IMR-90 (cell line): ENCODE data around the gene GPSM1. TPM values are rescaled to one million over a fixed set of nuclear protein-coding genes. Genes with fewer than 3 reads are reported as not detected.

Source experiments
- ATAC-seq: fragments of 200-7000 bp; cut with Tn5 transposase; 2 replicates; pipeline ENCODE4 v1.9.1; 2020; ENCODE audit warnings: low read depth, mild to moderate bottlenecking, moderate library complexity
- BruUV-seq: library from RNA; stranded (reverse); fragments of 400-500 nt; replicated peaks from 2 replicates; lab custom pipeline; 2021; lab: Mats Ljungman, UMichigan
- CTCF ChIA-PET: fragments of 300-600 bp; formaldehyde crosslinking; extraction: SDS; loops from one replicate; lab custom pipeline; 2021; ENCODE audit warnings: antibody characterized with exemption; lab: Yijun Ruan, JAX
- POLR2A ChIA-PET: fragments of 300-600 bp; sonication (Branson Sonifier 250); formaldehyde crosslinking; loops from one replicate; lab custom pipeline; 2022; ENCODE audit warnings: antibody characterized with exemption; ENCODE audit not compliant: unreplicated experiment; lab: Charles Lee
- DNase-seq: peaks from one replicate; pipeline ENCODE4 v3.0.0; 2013
- H2AFZ ChIP-seq: replicated peaks from 2 replicates; pipeline ENCODE3; 2013; ENCODE audit warnings: low read length, mild to moderate bottlenecking; ENCODE audit not compliant: poor library complexity
- H2AK5ac ChIP-seq: 2 replicates; pipeline ENCODE4 v1.6.1; 2013; ENCODE audit warnings: low read depth, low read length, inconsistent platforms
- H2AK9ac ChIP-seq: replicated peaks from 2 replicates; pipeline ENCODE3; 2013; ENCODE audit warnings: mild to moderate bottlenecking, low read depth, low read length, moderate library complexity; ENCODE audit not compliant: poor library complexity
- H2BK120ac ChIP-seq: 2 replicates; pipeline ENCODE4 v1.6.1; 2013; ENCODE audit warnings: low read depth, low read length, inconsistent platforms
- H2BK15ac ChIP-seq: 3 replicates; pipeline ENCODE4 v1.6.1; 2013; ENCODE audit warnings: low read depth, low read length, inconsistent platforms
- H2BK20ac ChIP-seq: 2 replicates; pipeline ENCODE4 v1.6.1; 2013; ENCODE audit warnings: low read depth, mild to moderate bottlenecking, inconsistent platforms, low read length, moderate library complexity
- H2BK5ac ChIP-seq: 2 replicates; pipeline ENCODE4 v1.6.1; 2013; ENCODE audit warnings: mild to moderate bottlenecking, low read depth, low read length, inconsistent platforms; ENCODE audit not compliant: poor library complexity, severe bottlenecking
- H3K14ac ChIP-seq: replicated peaks from 2 replicates; pipeline ENCODE4 v1.6.1; 2013; ENCODE audit warnings: low read depth, low read length, inconsistent platforms
- H3K18ac ChIP-seq: 2 replicates; pipeline ENCODE4 v1.6.1; 2013; ENCODE audit warnings: low read depth, low read length, control low read depth
- H3K23ac ChIP-seq: 2 replicates; pipeline ENCODE4 v1.6.1; 2013; ENCODE audit warnings: low read depth, low read length, inconsistent platforms
- H3K27ac ChIP-seq: 2 replicates; pipeline ENCODE4 v1.5.1; 2013; ENCODE audit warnings: mild to moderate bottlenecking, control low read depth, low read length; ENCODE audit not compliant: insufficient read depth
- H3K27me3 ChIP-seq: 2 replicates; pipeline ENCODE4 v1.6.1; 2013; ENCODE audit warnings: low read length; ENCODE audit not compliant: control insufficient read depth, insufficient read depth
- H3K36me3 ChIP-seq: 2 replicates; pipeline ENCODE4 v1.6.1; 2013; ENCODE audit warnings: low read length, mixed read lengths; ENCODE audit not compliant: control insufficient read depth, insufficient read depth
- H3K4ac ChIP-seq: 2 replicates; pipeline ENCODE4 v1.6.1; 2013; ENCODE audit warnings: low read depth, low read length, inconsistent platforms
- H3K4me1 ChIP-seq: 2 replicates; pipeline ENCODE4 v1.6.1; 2013; ENCODE audit warnings: low read length, mixed read lengths; ENCODE audit not compliant: control insufficient read depth, insufficient read depth
- H3K4me2 ChIP-seq: 2 replicates; pipeline ENCODE4 v1.6.1; 2013; ENCODE audit warnings: low read depth, mild to moderate bottlenecking, control low read depth, low read length, moderate library complexity
- H3K4me3 ChIP-seq: 2 replicates; pipeline ENCODE4 v1.5.1; 2013; ENCODE audit warnings: low read depth, mild to moderate bottlenecking, control low read depth, low read length, moderate library complexity; ENCODE audit not compliant: insufficient read depth
- H3K56ac ChIP-seq: 2 replicates; pipeline ENCODE4 v1.6.1; 2013; ENCODE audit warnings: low read length, inconsistent platforms; ENCODE audit not compliant: insufficient read depth; ENCODE audit errors: extremely low read depth
- H3K79me1 ChIP-seq, 2 experiments: 2 replicates each; pipeline ENCODE4 v1.6.1; 2013; ENCODE audit warnings: low read length in 2 of 2, inconsistent platforms in 1 of 2, low read depth in 1 of 2
- H3K9ac ChIP-seq: 2 replicates; pipeline ENCODE4 v1.6.1; 2013; ENCODE audit warnings: low read depth, low read length, control low read depth
- H3K9me1 ChIP-seq: 2 replicates; pipeline ENCODE4 v1.6.1; 2013; ENCODE audit warnings: low read length, inconsistent platforms; ENCODE audit not compliant: insufficient read depth
- H3K9me3 ChIP-seq: 2 replicates; pipeline ENCODE4 v1.6.1; 2013; ENCODE audit warnings: low read length; ENCODE audit not compliant: control insufficient read depth, insufficient read depth
- H4K20me1 ChIP-seq: 2 replicates; pipeline ENCODE4 v1.6.1; 2013; ENCODE audit warnings: low read length, inconsistent platforms; ENCODE audit not compliant: insufficient read depth
- H4K5ac ChIP-seq: 2 replicates; pipeline ENCODE4 v1.6.1; 2013; ENCODE audit warnings: mild to moderate bottlenecking, low read depth, low read length, control low read depth
- H4K8ac ChIP-seq, 2 experiments: 2 replicates each; pipeline ENCODE4 v1.6.1; 2013; ENCODE audit warnings: low read depth in 2 of 2, low read length in 2 of 2, control low read depth in 1 of 2, inconsistent platforms in 1 of 2
- H4K91ac ChIP-seq: 2 replicates; pipeline ENCODE4 v1.6.1; 2013; ENCODE audit warnings: low read depth, low read length, inconsistent platforms; ENCODE audit not compliant: insufficient read depth
- BHLHE40 ChIP-seq: fragments of 150-350 bp; IDR thresholded peaks from 2 replicates; pipeline ENCODE4 v1.6.1; 2016; ENCODE audit warnings: mild to moderate bottlenecking, low read depth, low read length
- CEBPB ChIP-seq: IDR thresholded peaks from 2 replicates; pipeline ENCODE4 v1.6.1; 2012; ENCODE audit warnings: low read depth, low read length, improper control_type of control experiment
- CHD1 ChIP-seq: IDR thresholded peaks from 2 replicates; pipeline ENCODE4 v1.6.1; 2012; ENCODE audit warnings: low read depth, low read length, improper control_type of control experiment
- FOS ChIP-seq: fragments of 150-350 bp; IDR thresholded peaks from 2 replicates; pipeline ENCODE4 v1.6.1; 2016; ENCODE audit warnings: low read depth, low read length
- MAFK ChIP-seq: IDR thresholded peaks from 2 replicates; pipeline ENCODE4 v1.6.1; 2012; ENCODE audit warnings: low read depth, low read length, improper control_type of control experiment
- MXI1 ChIP-seq: IDR thresholded peaks from 2 replicates; pipeline ENCODE4 v1.6.1; 2012; ENCODE audit warnings: low read depth, mild to moderate bottlenecking, low read length, moderate library complexity, borderline replicate concordance
- NFE2L2 ChIP-seq: fragments of 150-350 bp; IDR thresholded peaks from 2 replicates; pipeline ENCODE4 v1.6.1; 2016; ENCODE audit warnings: low read depth, mild to moderate bottlenecking, low read length
- POLR2A ChIP-seq: IDR thresholded peaks from 2 replicates; pipeline ENCODE4 v1.6.1; 2012; ENCODE audit warnings: mild to moderate bottlenecking, low read depth, low read length
- RAD21 ChIP-seq: IDR thresholded peaks from 2 replicates; pipeline ENCODE4 v1.6.1; 2012; ENCODE audit warnings: low read length, improper control_type of control experiment
- RCOR1 ChIP-seq: IDR thresholded peaks from 2 replicates; pipeline ENCODE4 v1.6.1; 2012; ENCODE audit warnings: mild to moderate bottlenecking, low read length, improper control_type of control experiment; ENCODE audit not compliant: insufficient replicate concordance
- RFX5 ChIP-seq: IDR thresholded peaks from 2 replicates; pipeline ENCODE4 v1.8.0; 2012; ENCODE audit warnings: low read depth, mild to moderate bottlenecking, low read length, moderate library complexity
- SMC3 ChIP-seq: fragments of 150-350 bp; IDR thresholded peaks from 2 replicates; pipeline ENCODE4 v1.6.1; 2016; ENCODE audit warnings: low read depth, mild to moderate bottlenecking, antibody characterized with exemption, low read length, moderate library complexity
- whole genome bisulfite sequencing, 2 experiments: methylation state at CpG; one replicate each; pipeline versions ENCODE4 v1.1.5 to v1.1.7; 2013; ENCODE audit warnings: missing lambda C conversion rate in 2 of 2; ENCODE audit not compliant: insufficient read length in 1 of 2; ENCODE audit errors: extremely low coverage in 2 of 2; 5-methylcytosine and 5-hydroxymethylcytosine counted together
- dilution Hi-C: fragments of 300-500 bp; cut with HindIII; formaldehyde crosslinking; loops from one replicate; pipeline ENCODE4 v1.14.3; 2018; ENCODE audit warnings: low sequenced_read_pairs; ENCODE audit not compliant: unreplicated experiment
- in situ Hi-C: fragments of 300-500 bp; cut with MboI; formaldehyde crosslinking; loops from 3 replicates; pipeline ENCODE4 v1.14.3; 2019; ENCODE audit warnings: low sequenced_read_pairs, inconsistent platforms, mixed read lengths
- intact Hi-C: fragments of 100-400 bp; cut with micrococcal nuclease; formaldehyde crosslinking; loops from 2 replicates; pipeline ENCODE4 v1.10.0; 2022
- polyA plus RNA-seq, 3 experiments: library from polyadenylated mRNA; depleted of rRNA; stranded (reverse); fragments of >200 nt; gene quantifications; 2 replicates each; pipeline ENCODE4 v1.2.3, GENCODE V29; 2012; ENCODE audit warnings: low replicate concordance in 1 of 3
- total RNA-seq: library from RNA; depleted of rRNA; stranded (reverse); fragments of >200 nt; gene quantifications from 2 replicates; pipeline ENCODE4 v1.2.3, GENCODE V29; 2012
- TF ChIP-seq, protein P1 (sequence below): conservative IDR thresholded peaks from 2 replicates; pipeline ENCODE4 v1.5.1; 2012; ENCODE audit warnings: mild to moderate bottlenecking, low read depth, low read length, improper control_type of control experiment
- TF ChIP-seq, protein P2 (sequence below): fragments of 150-350 bp; IDR thresholded peaks from 2 replicates; pipeline ENCODE4 v1.6.1; 2016; ENCODE audit warnings: low read depth, mild to moderate bottlenecking, low read length, moderate library complexity, borderline replicate concordance
- TF ChIP-seq, protein P3 (sequence below): fragments of 150-350 bp; IDR thresholded peaks from 2 replicates; pipeline ENCODE4 v1.6.1; 2017; ENCODE audit warnings: mild to moderate bottlenecking, antibody characterized with exemption, low read length, low read depth

GPSM1 gene
- total and polyA plus RNA-seq, 2 of the 4 experiments (the other 2 are of a cell fraction) = 28.7 to 71.2 TPM

DNA sequence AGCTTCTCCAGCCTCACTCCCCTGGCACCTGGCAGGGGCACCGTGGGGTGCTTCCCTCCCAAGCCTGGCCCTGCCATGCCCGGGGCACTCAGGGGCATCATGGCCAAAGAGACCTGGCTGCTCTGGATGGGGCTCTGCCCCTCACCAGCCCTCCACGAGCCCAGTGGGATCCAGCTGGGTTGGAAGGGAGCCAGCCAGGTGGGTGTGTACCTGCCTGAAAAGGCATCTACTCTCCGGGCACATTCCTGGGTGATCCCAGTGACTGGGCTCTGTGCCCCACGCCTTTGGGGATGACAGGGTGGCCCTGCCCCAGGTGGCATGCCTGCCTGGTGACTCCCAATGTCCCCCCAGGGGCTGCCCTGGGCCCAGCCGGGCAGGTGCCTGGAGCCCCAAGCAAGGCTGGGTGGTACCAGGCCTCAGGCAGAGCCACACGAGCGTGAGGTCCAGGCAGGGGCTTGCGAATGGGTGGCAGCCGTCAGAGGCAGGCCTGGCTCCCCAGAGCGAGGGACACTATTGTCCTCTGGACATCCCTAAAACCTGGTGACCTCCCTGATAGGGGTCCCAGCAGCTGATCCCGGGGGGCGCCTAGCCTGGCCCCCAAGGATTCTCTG lies 777 bp downstream of the GPSM1 start:
- intact Hi-C loops = loop anchor here (5.0 kb wide), 1 partner anchor 74 kb away; the partner anchor contains the start of gene SNAPC4

More for the DNA sequence above, 777 bp downstream of the GPSM1 start:
- Histone ChIP-seq H3K27me3 (no peaks in the 10 kb centered on the region), H3K9ac (peak overlapping the region; percentile 98), H3K4me3 (peak overlapping the region; percentile 96), H3K27ac (peak overlapping the region; percentile 95), H3K36me3 (peaks cover 16% of the 10 kb centered on the region; the same call in 1 of the 2 replicates), H3K79me1 (peaks cover 3 to 37% of the 10 kb centered on the region in 2 experiments; a peak in 2 of 4 replicates), H4K91ac (peak overlapping the region; percentile 93), H3K9me1 (peaks cover 6% of the 10 kb centered on the region), H2BK20ac (peak overlapping the region; percentile 49), H3K4me2 (peak overlapping the region; percentile 97), H4K8ac (peak overlapping the region; percentile 70 to 80), H4K20me1 (peaks cover 49% of the 10 kb centered on the region), H3K56ac (peak overlapping the region; percentile 85), H3K18ac (peak overlapping the region; percentile 81), H2BK120ac (peak overlapping the region; percentile 78), H3K4ac (peak overlapping the region; percentile 99), H2BK5ac (peak overlapping the region; percentile 99), H4K5ac (peak overlapping the region; percentile 16), H3K9me3 (no peaks in the 10 kb centered on the region), H3K14ac (peak overlapping the region; percentile 99), H2AK9ac (peak overlapping the region; percentile 100), H3K4me1 (peaks cover 35% of the 10 kb centered on the region), H2AFZ (peak overlapping the region; percentile 18), H3K23ac (peak overlapping the region; percentile 97), H2BK15ac (peak overlapping the region; percentile 64; the same call in 1 of the 3 replicates), H2AK5ac (peak overlapping the region; percentile 99)
- TF ChIP-seq BHLHE40 (no peak), CHD1 (no peak), MAFK (no peak), POLR2A (peak; percentile 7; the same call in 1 of the 2 replicates), MXI1 (0 out of 2 replicates have a peak, but pooled peaks have one; percentile 13), RCOR1 (no peak), CEBPB (no peak), RFX5 (no peak), RAD21 (no peak), NFE2L2 (no peak), FOS (no peak), SMC3 (no peak)
- TF ChIP-seq, protein P1, sequence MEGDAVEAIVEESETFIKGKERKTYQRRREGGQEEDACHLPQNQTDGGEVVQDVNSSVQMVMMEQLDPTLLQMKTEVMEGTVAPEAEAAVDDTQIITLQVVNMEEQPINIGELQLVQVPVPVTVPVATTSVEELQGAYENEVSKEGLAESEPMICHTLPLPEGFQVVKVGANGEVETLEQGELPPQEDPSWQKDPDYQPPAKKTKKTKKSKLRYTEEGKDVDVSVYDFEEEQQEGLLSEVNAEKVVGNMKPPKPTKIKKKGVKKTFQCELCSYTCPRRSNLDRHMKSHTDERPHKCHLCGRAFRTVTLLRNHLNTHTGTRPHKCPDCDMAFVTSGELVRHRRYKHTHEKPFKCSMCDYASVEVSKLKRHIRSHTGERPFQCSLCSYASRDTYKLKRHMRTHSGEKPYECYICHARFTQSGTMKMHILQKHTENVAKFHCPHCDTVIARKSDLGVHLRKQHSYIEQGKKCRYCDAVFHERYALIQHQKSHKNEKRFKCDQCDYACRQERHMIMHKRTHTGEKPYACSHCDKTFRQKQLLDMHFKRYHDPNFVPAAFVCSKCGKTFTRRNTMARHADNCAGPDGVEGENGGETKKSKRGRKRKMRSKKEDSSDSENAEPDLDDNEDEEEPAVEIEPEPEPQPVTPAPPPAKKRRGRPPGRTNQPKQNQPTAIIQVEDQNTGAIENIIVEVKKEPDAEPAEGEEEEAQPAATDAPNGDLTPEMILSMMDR = no peak
- TF ChIP-seq, protein P2, sequence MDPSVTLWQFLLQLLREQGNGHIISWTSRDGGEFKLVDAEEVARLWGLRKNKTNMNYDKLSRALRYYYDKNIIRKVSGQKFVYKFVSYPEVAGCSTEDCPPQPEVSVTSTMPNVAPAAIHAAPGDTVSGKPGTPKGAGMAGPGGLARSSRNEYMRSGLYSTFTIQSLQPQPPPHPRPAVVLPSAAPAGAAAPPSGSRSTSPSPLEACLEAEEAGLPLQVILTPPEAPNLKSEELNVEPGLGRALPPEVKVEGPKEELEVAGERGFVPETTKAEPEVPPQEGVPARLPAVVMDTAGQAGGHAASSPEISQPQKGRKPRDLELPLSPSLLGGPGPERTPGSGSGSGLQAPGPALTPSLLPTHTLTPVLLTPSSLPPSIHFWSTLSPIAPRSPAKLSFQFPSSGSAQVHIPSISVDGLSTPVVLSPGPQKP = no peak
- TF ChIP-seq, protein P3, sequence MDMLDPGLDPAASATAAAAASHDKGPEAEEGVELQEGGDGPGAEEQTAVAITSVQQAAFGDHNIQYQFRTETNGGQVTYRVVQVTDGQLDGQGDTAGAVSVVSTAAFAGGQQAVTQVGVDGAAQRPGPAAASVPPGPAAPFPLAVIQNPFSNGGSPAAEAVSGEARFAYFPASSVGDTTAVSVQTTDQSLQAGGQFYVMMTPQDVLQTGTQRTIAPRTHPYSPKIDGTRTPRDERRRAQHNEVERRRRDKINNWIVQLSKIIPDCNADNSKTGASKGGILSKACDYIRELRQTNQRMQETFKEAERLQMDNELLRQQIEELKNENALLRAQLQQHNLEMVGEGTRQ = no peak
- DNase-seq (no peak), ATAC-seq (no peak)
- ChIA-PET POLR2A (interaction anchor here (0.7 kb wide), 1 partner anchor 35 kb away, joined by 4 read pairs; no protein-coding TSS in a partner anchor), CTCF (interaction anchor here (0.8 kb wide), 1 partner anchor 15 kb away, joined by 3 read pairs; no protein-coding TSS in a partner anchor)
- 7% methylated on average over 10 of the region's 13 CpGs; no CpG with 5 or more reads in 1 of the 2 experiments for WGBS, 2 experiments
- BruUV-seq = no TSS peak
- in situ Hi-C loops = no loop called here
- dilution Hi-C loops = no loop called here
